ENCODE measurements around the gene COPB2. TPM values are rescaled to one million over a fixed set of nuclear protein-coding genes. Genes with fewer than 3 reads are reported as not detected.

The COPB2 gene
- total and polyA plus RNA-seq, 10 of the 15 experiments (the other 5 are each of a cell fraction or from before 2014, with no cell fraction given), result 51.3 to 143 (median 116) TPM

GRCh38 chr3:139378587-139379241 lies 10.7 kb downstream of the COPB2 start:
- Histone ChIP-seq H3K4me2 (ENCODE audit: control insufficient read depth, insufficient read depth) (no peak overlapping the region), H3K27ac (ENCODE audit: control insufficient read depth, insufficient read depth) (no peak overlapping the region), H3K9ac (ENCODE audit: control insufficient read depth, insufficient read depth, low read length) (no peak overlapping the region), H4K20me1 (ENCODE audit: control insufficient read depth, insufficient read depth) (no peaks in the 10 kb centered on the region), H3K36me3 (ENCODE audit: control insufficient read depth in 2 of 2, insufficient read depth in 2 of 2, low read length in 1 of 2) (peaks cover 0 to 33% of the 10 kb centered on the region in 2 experiments; a peak in 2 of 4 replicates), H2AFZ (ENCODE audit: control insufficient read depth, low read depth, low read length) (no peak overlapping the region), H3K79me2 (ENCODE audit: control insufficient read depth, insufficient read depth, low read length) (peaks cover 6% of the 10 kb centered on the region), H3K27me3 (replicated peaks in 1 of 2; ENCODE audit: control insufficient read depth in 2 of 2, insufficient read depth in 2 of 2, low read length in 1 of 2) (no peaks in the 10 kb centered on the region), H3K4me1 (ENCODE audit: control insufficient read depth, insufficient read depth, low read length) (no peaks in the 10 kb centered on the region; the same call in 1 of the 2 replicates), H3K4me3 (no peak overlapping the region), H3K9me3 (replicated peaks; ENCODE audit: control insufficient read depth, insufficient read depth, low read length) (no peaks in the 10 kb centered on the region; the same call in 2 of the 3 replicates)
- RAD21 ChIA-PET (ENCODE audit: unreplicated experiment), result interaction anchor here (1.5 kb wide), 1 partner anchor 11 kb away, joined by 3 read pairs; no protein-coding TSS in a partner anchor
- no peak for TF ChIP-seq POLR2AphosphoS2 (IDR thresholded peaks at IDR 0.05; ENCODE audit: low read depth, low read length)
- TF ChIP-seq TBL1XR1 (IDR thresholded peaks at IDR 0.05; ENCODE audit: low read depth, low read length), result no peak
- no peak for TF ChIP-seq NBN (IDR thresholded peaks at IDR 0.05)
- no peak for TF ChIP-seq MXI1 (IDR thresholded peaks at IDR 0.05; ENCODE audit: low read depth, low read length)
- TF ChIP-seq, protein P1, sequence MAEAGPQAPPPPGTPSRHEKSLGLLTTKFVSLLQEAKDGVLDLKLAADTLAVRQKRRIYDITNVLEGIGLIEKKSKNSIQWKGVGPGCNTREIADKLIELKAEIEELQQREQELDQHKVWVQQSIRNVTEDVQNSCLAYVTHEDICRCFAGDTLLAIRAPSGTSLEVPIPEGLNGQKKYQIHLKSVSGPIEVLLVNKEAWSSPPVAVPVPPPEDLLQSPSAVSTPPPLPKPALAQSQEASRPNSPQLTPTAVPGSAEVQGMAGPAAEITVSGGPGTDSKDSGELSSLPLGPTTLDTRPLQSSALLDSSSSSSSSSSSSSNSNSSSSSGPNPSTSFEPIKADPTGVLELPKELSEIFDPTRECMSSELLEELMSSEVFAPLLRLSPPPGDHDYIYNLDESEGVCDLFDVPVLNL (IDR thresholded peaks at IDR 0.05; ENCODE audit: low read depth, low read length), result no peak
- no peak for TF ChIP-seq CBX3 (IDR thresholded peaks at IDR 0.05; ENCODE audit: borderline replicate concordance, low read depth)
- BruUV-seq (replicated peaks), result no TSS peak
- intact Hi-C loops (cut with micrococcal nuclease; ENCODE audit: unreplicated experiment), result no loop called here
- DNase-seq (ENCODE audit: low read depth, low spot score), result no peak
- POLR2A ChIA-PET, result no interaction called here
- in situ Hi-C loops (cut with MboI), result no loop called here
- FAIRE-seq, result no peak
- WGBS (ENCODE audit: insufficient coverage, insufficient replicate concordance, low lambda C conversion rate, missing lambda C conversion rate), result 50% methylated on average over 3 of the region's 3 CpGs
- ATAC-seq, result no peak
- SMC1A ChIA-PET (ENCODE audit: uncharacterized antibody, unreplicated experiment), result interaction anchor here (0.9 to 3.0 kb wide), 2 partner anchors 11 to 13 kb away, joined by 3 to 10 read pairs; partner anchors contain the start of gene COPB2
- CTCF ChIA-PET, result interaction anchor here (1.0 kb wide), 1 partner anchor 22 kb away, joined by 3 read pairs; no protein-coding TSS in a partner anchor
